H9 (cell line): Measurements from ENCODE around the gene PNPLA6. TPM values are rescaled to one million over a fixed set of nuclear protein-coding genes. Genes with fewer than 3 reads are reported as not detected.

Experiments
- DNase-seq: peaks from one replicate; pipeline ENCODE4 v3.0.0-alpha.2; 2017
- H2AFZ ChIP-seq: one replicate; pipeline ENCODE4 v1.6.1; 2013; ENCODE audit warnings: mild to moderate bottlenecking, low read length, control low read depth, moderate library complexity
- H2AK5ac ChIP-seq: 2 replicates; pipeline ENCODE4 v1.6.1; 2013; ENCODE audit warnings: low read length, control low read depth, mixed read lengths; ENCODE audit not compliant: insufficient read length
- H2BK120ac ChIP-seq: one replicate; pipeline ENCODE4 v1.6.1; 2013; ENCODE audit warnings: low read depth, mild to moderate bottlenecking, low read length, control low read depth, inconsistent platforms; ENCODE audit not compliant: poor library complexity, severe bottlenecking
- H2BK12ac ChIP-seq: 2 replicates; pipeline ENCODE4 v1.6.1; 2013; ENCODE audit warnings: low read length, control low read depth, mixed read lengths, low read depth; ENCODE audit not compliant: insufficient read length
- H2BK15ac ChIP-seq: 2 replicates; pipeline ENCODE4 v1.6.1; 2013; ENCODE audit warnings: low read depth, low read length, control low read depth
- H2BK20ac ChIP-seq: one replicate; pipeline ENCODE4 v1.6.1; 2013; ENCODE audit warnings: low read depth, mild to moderate bottlenecking, low read length, control low read depth, inconsistent platforms; ENCODE audit not compliant: poor library complexity, severe bottlenecking
- H2BK5ac ChIP-seq: 2 replicates; pipeline ENCODE4 v1.6.1; 2013; ENCODE audit warnings: low read length, control low read depth, mixed read lengths; ENCODE audit not compliant: insufficient read length
- H3K14ac ChIP-seq: 2 replicates; pipeline ENCODE4 v1.6.1; 2013; ENCODE audit warnings: low read length, control low read depth; ENCODE audit not compliant: insufficient read depth
- H3K18ac ChIP-seq: 2 replicates; pipeline ENCODE4 v1.6.1; 2013; ENCODE audit warnings: low read depth, mild to moderate bottlenecking, mixed read lengths, low read length, control low read depth; ENCODE audit not compliant: insufficient read length
- H3K23ac ChIP-seq: 2 replicates; pipeline ENCODE4 v1.6.1; 2013; ENCODE audit warnings: low read length, control low read depth, mixed read lengths, low read depth; ENCODE audit not compliant: insufficient read length
- H3K23me2 ChIP-seq: 2 replicates; pipeline ENCODE4 v1.6.1; 2013; ENCODE audit warnings: low read depth, mild to moderate bottlenecking, mixed read lengths, low read length, control low read depth; ENCODE audit not compliant: insufficient read length, poor library complexity, severe bottlenecking
- H3K27ac ChIP-seq: 2 replicates; pipeline ENCODE4 v1.5.1; 2013; ENCODE audit warnings: low read length, control low read depth, mixed read lengths, low read depth; ENCODE audit not compliant: insufficient read length
- H3K27me3 ChIP-seq: 2 replicates; pipeline ENCODE4 v1.6.1; 2013; ENCODE audit warnings: low read length, control low read depth, inconsistent platforms; ENCODE audit not compliant: insufficient read depth
- H3K4ac ChIP-seq: 2 replicates; pipeline ENCODE4 v1.6.1; 2013; ENCODE audit warnings: low read depth, mild to moderate bottlenecking, control low read depth, inconsistent platforms, low read length, moderate library complexity
- H3K4me1 ChIP-seq: 2 replicates; pipeline ENCODE4 v1.6.1; 2013; ENCODE audit warnings: low read length, control low read depth, inconsistent platforms; ENCODE audit not compliant: insufficient read depth
- H3K4me2 ChIP-seq: 2 replicates; pipeline ENCODE4 v1.6.1; 2013; ENCODE audit warnings: low read length, control low read depth, mixed read lengths; ENCODE audit not compliant: insufficient read length, insufficient read depth
- H3K56ac ChIP-seq: 2 replicates; pipeline ENCODE4 v1.6.1; 2013; ENCODE audit warnings: low read depth, mild to moderate bottlenecking, mixed read lengths, low read length, control low read depth; ENCODE audit not compliant: insufficient read length
- H3K79me1 ChIP-seq: 2 replicates; pipeline ENCODE4 v1.6.1; 2013; ENCODE audit warnings: low read depth, mild to moderate bottlenecking, moderate library complexity, low read length, control low read depth, inconsistent platforms; ENCODE audit not compliant: insufficient read depth, poor library complexity, severe bottlenecking
- H3K79me2 ChIP-seq: 2 replicates; pipeline ENCODE4 v1.6.1; 2013; ENCODE audit warnings: low read length, control low read depth, inconsistent platforms; ENCODE audit not compliant: insufficient read depth
- H3K9ac ChIP-seq: 2 replicates; pipeline ENCODE4 v1.6.1; 2013; ENCODE audit warnings: low read length, control low read depth, mixed read lengths; ENCODE audit not compliant: insufficient read length; ENCODE audit errors: extremely low read depth
- H3K9me3 ChIP-seq: one replicate; pipeline ENCODE4 v1.6.1; 2013; ENCODE audit warnings: low read depth, low read length, inconsistent platforms; ENCODE audit not compliant: control insufficient read depth
- H3T11ph ChIP-seq: one replicate; pipeline ENCODE4 v1.6.1; 2013; ENCODE audit warnings: mild to moderate bottlenecking, low read length, control low read depth, inconsistent platforms
- H4K20me1 ChIP-seq: one replicate; pipeline ENCODE4 v1.6.1; 2013; ENCODE audit not compliant: control insufficient read depth, insufficient read length, insufficient read depth
- H4K5ac ChIP-seq: 2 replicates; pipeline ENCODE4 v1.6.1; 2013; ENCODE audit warnings: low read depth, mild to moderate bottlenecking, mixed read lengths, low read length, control low read depth; ENCODE audit not compliant: insufficient read length
- H4K8ac ChIP-seq: replicated peaks from 2 replicates; pipeline ENCODE4 v1.6.1; 2013; ENCODE audit warnings: low read length, control low read depth, mixed read lengths, low read depth; ENCODE audit not compliant: insufficient read length
- H4K91ac ChIP-seq: 2 replicates; pipeline ENCODE4 v1.6.1; 2013; ENCODE audit warnings: low read depth, mild to moderate bottlenecking, moderate library complexity, mixed read lengths, low read length, control low read depth; ENCODE audit not compliant: insufficient read length
- H3K27ac Mint-ChIP-seq, 3 experiments: 2 replicates in 2 of 3; 3 replicates in 1 of 3; pipeline ENCODE4 v1.8.0; 2020 to 2021; ENCODE audit warnings: mixed read lengths in 3 of 3, mild to moderate bottlenecking in 1 of 3, moderate library complexity in 1 of 3
- H3K27me3 Mint-ChIP-seq: 2 replicates; pipeline ENCODE4 v1.8.0; 2021; ENCODE audit warnings: low read depth, mild to moderate bottlenecking, moderate library complexity, mixed read lengths
- H3K36me3 Mint-ChIP-seq, 3 experiments: 2 replicates in 2 of 3; 3 replicates in 1 of 3; pipeline ENCODE4 v1.8.0; 2020 to 2021; ENCODE audit warnings: low read depth in 3 of 3, mixed read lengths in 3 of 3; ENCODE audit not compliant: insufficient read depth in 1 of 3
- H3K4me1 Mint-ChIP-seq, 2 experiments: 2 replicates each; pipeline ENCODE4 v1.8.0; 2020; ENCODE audit warnings: mixed read lengths in 2 of 2
- H3K4me3 Mint-ChIP-seq, 2 experiments: 2 replicates in 1 of 2; 3 replicates in 1 of 2; pipeline ENCODE4 v1.8.0; 2020 to 2021; ENCODE audit warnings: mild to moderate bottlenecking in 2 of 2, mixed read lengths in 2 of 2, moderate library complexity in 1 of 2
- H3K9me3 Mint-ChIP-seq, 2 experiments: 2 replicates in 1 of 2; 3 replicates in 1 of 2; pipeline ENCODE4 v1.8.0; 2020; ENCODE audit warnings: mild to moderate bottlenecking in 2 of 2, mixed read lengths in 2 of 2, moderate library complexity in 1 of 2
- WGBS: extraction: QIAGEN DNeasy Blood & Tissue Kit; methylation state at CpG from one replicate; pipeline ENCODE4 v1.1.7; 2013; ENCODE audit warnings: missing lambda C conversion rate, low lambda C conversion rate, mixed read lengths; ENCODE audit not compliant: insufficient read length; ENCODE audit errors: extremely low coverage; 5-methylcytosine and 5-hydroxymethylcytosine counted together
- total RNA-seq: library from RNA; stranded (reverse); gene quantifications from 2 replicates; pipeline ENCODE4 v1.2.1, GENCODE V29; 2021
- TF ChIP-seq, protein P1 (sequence below): fragments of 200-600 bp; sonication (generic); conservative IDR thresholded peaks from 3 replicates; pipeline ENCODE4 v1.8.0; 2021; ENCODE audit warnings: antibody characterized with exemption, mild to moderate bottlenecking

The PNPLA6 gene
- total RNA-seq, 1 experiment from 2014 or later, result 130 TPM

DNA sequence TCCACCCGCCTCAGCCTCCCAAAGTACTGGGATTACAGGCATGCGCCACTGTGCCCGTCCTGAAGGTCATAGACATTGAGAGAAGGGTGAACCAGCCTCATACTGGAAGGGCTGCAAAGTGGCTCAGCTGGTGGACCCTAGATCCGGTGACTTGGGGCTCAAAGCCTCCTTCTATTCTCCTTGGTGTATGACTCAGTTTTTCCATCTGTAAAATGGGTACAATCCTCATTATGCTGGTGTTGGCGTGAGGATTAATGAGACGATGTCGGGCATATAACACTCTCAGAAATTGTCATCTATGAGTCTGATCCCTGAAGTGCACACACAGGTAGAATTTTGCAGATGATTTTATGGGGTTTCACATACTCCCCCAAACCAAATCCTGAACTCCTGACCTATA is 54.3 kb downstream of the PNPLA6 start:
- H3K4me3 Mint-ChIP-seq, result no peak overlapping the region
- DNase-seq, result no peak
- no peak overlapping the region for H2BK12ac ChIP-seq
- H3K23me2 ChIP-seq, result no peaks in the 10 kb centered on the region
- no peak overlapping the region for H3K4ac ChIP-seq
- no peak overlapping the region for H3K23ac ChIP-seq
- no peaks in the 10 kb centered on the region for H3K4me1 ChIP-seq
- H4K20me1 ChIP-seq, result no peaks in the 10 kb centered on the region
- H4K91ac ChIP-seq, result no peak overlapping the region
- WGBS, result no CpG with 5 or more reads among the region's 7 CpGs
- H2BK5ac ChIP-seq, result no peak overlapping the region
- peaks cover 38% of the 10 kb centered on the region for H3K27me3 Mint-ChIP-seq
- H3K36me3 Mint-ChIP-seq, result no peaks in the 10 kb centered on the region
- no peaks in the 10 kb centered on the region for H3K79me2 ChIP-seq
- H3K9me3 ChIP-seq, result no peaks in the 10 kb centered on the region
- no peak overlapping the region for H2AK5ac ChIP-seq
- H2BK15ac ChIP-seq, result no peak overlapping the region
- TF ChIP-seq, protein P1, sequence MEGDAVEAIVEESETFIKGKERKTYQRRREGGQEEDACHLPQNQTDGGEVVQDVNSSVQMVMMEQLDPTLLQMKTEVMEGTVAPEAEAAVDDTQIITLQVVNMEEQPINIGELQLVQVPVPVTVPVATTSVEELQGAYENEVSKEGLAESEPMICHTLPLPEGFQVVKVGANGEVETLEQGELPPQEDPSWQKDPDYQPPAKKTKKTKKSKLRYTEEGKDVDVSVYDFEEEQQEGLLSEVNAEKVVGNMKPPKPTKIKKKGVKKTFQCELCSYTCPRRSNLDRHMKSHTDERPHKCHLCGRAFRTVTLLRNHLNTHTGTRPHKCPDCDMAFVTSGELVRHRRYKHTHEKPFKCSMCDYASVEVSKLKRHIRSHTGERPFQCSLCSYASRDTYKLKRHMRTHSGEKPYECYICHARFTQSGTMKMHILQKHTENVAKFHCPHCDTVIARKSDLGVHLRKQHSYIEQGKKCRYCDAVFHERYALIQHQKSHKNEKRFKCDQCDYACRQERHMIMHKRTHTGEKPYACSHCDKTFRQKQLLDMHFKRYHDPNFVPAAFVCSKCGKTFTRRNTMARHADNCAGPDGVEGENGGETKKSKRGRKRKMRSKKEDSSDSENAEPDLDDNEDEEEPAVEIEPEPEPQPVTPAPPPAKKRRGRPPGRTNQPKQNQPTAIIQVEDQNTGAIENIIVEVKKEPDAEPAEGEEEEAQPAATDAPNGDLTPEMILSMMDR, result no peak
- no peak overlapping the region for H3K14ac ChIP-seq
- H3K4me2 ChIP-seq, result no peak overlapping the region
- H2AFZ ChIP-seq, result no peak overlapping the region
- no peak overlapping the region for H3K27ac ChIP-seq
- H3K4me1 Mint-ChIP-seq, result peaks cover 0 to 3% of the 10 kb centered on the region in 2 experiments; a peak in 1 of 4 replicates
- no peak overlapping the region for H4K5ac ChIP-seq
- H2BK120ac ChIP-seq, result no peak overlapping the region
- H3T11ph ChIP-seq, result no peak overlapping the region
- H3K27me3 ChIP-seq, result no peaks in the 10 kb centered on the region
- no peak overlapping the region for H4K8ac ChIP-seq
- H3K27ac Mint-ChIP-seq, result no peak overlapping the region
- H2BK20ac ChIP-seq, result no peak overlapping the region
- no peaks in the 10 kb centered on the region for H3K9me3 Mint-ChIP-seq
- H3K56ac ChIP-seq, result no peak overlapping the region
- H3K79me1 ChIP-seq, result no peaks in the 10 kb centered on the region
- H3K18ac ChIP-seq, result no peak overlapping the region
- H3K9ac ChIP-seq, result no peak overlapping the region
